ENCODE results near the gene SH2D3C.
"Not testable (repeated sequence)": the region's sequence is repeated elsewhere in the genome, so short reads cannot be mapped to it uniquely, and the experiment has no call there.

The SH2D3C gene

GRCh38 chr9:127783111-127784008, 4.9 kb upstream of the SH2D3C start:
- no peak for DNase-seq

GRCh38 chr9:127781806-127782205, 3.3 kb upstream of the SH2D3C start:
- DNase-seq = no peak

- not testable (repeated sequence) for DNase-seq
Observed at GRCh38 chr9:127780909-127781308, 2.4 kb upstream of the SH2D3C start.

GRCh38 chr9:127780126-127780885, 1.8 kb upstream of the SH2D3C start:
- no peak for DNase-seq

GRCh38 chr9:127779136-127779981, 893 bp upstream of the SH2D3C start:
- DNase-seq = no peak

GRCh38 chr9:127777368-127777980, 992 bp downstream of the SH2D3C start:
- no peak for DNase-seq

GRCh38 chr9:127776924-127777289, 1.6 kb downstream of the SH2D3C start:
- no peak for DNase-seq

- no peak for DNase-seq
Observed at GRCh38 chr9:127776195-127776923, 2.1 kb downstream of the SH2D3C start.

- no peak for DNase-seq
Observed at GRCh38 chr9:127773981-127774380, 4.5 kb downstream of the SH2D3C start.

- DNase-seq = no peak
Observed at GRCh38 chr9:127773272-127773671, 5.2 kb downstream of the SH2D3C start.

- no peak for DNase-seq
Observed at GRCh38 chr9:127772603-127773002, 5.9 kb downstream of the SH2D3C start.

- DNase-seq = no peak
Observed at GRCh38 chr9:127771570-127772189, 6.8 kb downstream of the SH2D3C start.

GRCh38 chr9:127770905-127771569, 7.4 kb downstream of the SH2D3C start:
- peak; percentile 81 for DNase-seq

GRCh38 chr9:127770583-127770904, 7.9 kb downstream of the SH2D3C start:
- DNase-seq = no peak

GRCh38 chr9:127769929-127770582, 8.4 kb downstream of the SH2D3C start:
- DNase-seq = no peak

GRCh38 chr9:127769101-127769500, 9.4 kb downstream of the SH2D3C start:
- DNase-seq = no peak

GRCh38 chr9:127768698-127769097, 9.8 kb downstream of the SH2D3C start:
- DNase-seq = no peak

GRCh38 chr9:127767909-127768331, 10.5 kb downstream of the SH2D3C start:
- DNase-seq = no peak

GRCh38 chr9:127767410-127767809, 11.1 kb downstream of the SH2D3C start:
- DNase-seq = no peak

- DNase-seq = no peak
Observed at GRCh38 chr9:127765418-127765817, 13.0 kb downstream of the SH2D3C start.
